ENCODE data around the gene STMND1.
"Not testable (repeated sequence)": the region's sequence is repeated elsewhere in the genome, so short reads cannot be mapped to it uniquely, and the experiment has no call there.

Gene STMND1

GRCh38 chr6:17101422-17102257 lies at the start of gene STMND1:
Gene STMND1, plus strand, starts transcription at chr6:17102050. Its CDS starts 208 bp downstream, at chr6:17102258.
- no peak for DNase-seq (ENCODE audit: low read depth in 4 of 4, low spot score in 1 of 4)

- no peak for DNase-seq (ENCODE audit: low read depth in 4 of 4, low spot score in 1 of 4)
These were observed 47.2 kb upstream of the STMND1 start for GRCh38 chr6:17054647-17055046.

GRCh38 chr6:17057322-17057721 lies 44.5 kb upstream of the STMND1 start:
- DNase-seq (ENCODE audit: low read depth in 4 of 4, low spot score in 1 of 4) = no peak

GRCh38 chr6:17058550-17058949 lies 43.3 kb upstream of the STMND1 start:
- DNase-seq (ENCODE audit: low read depth in 4 of 4, low spot score in 1 of 4) = no peak

GRCh38 chr6:17059022-17059421 lies 42.8 kb upstream of the STMND1 start:
- DNase-seq (ENCODE audit: low read depth in 4 of 4, low spot score in 1 of 4) = no peak

- no peak for DNase-seq (ENCODE audit: low read depth in 4 of 4, low spot score in 1 of 4)
These were observed 42.0 kb upstream of the STMND1 start for GRCh38 chr6:17059850-17060249.

GRCh38 chr6:17061097-17061496 lies 40.8 kb upstream of the STMND1 start:
- no peak for DNase-seq (ENCODE audit: low read depth in 4 of 4, low spot score in 1 of 4)

GRCh38 chr6:17062871-17063440 lies 38.9 kb upstream of the STMND1 start:
- DNase-seq (ENCODE audit: low read depth in 4 of 4, low spot score in 1 of 4) = no peak

- no peak for DNase-seq (ENCODE audit: low read depth in 4 of 4, low spot score in 1 of 4)
These were observed 36.9 kb upstream of the STMND1 start for GRCh38 chr6:17064975-17065374.

GRCh38 chr6:17066610-17067009 lies 35.2 kb upstream of the STMND1 start:
- DNase-seq (ENCODE audit: low read depth in 4 of 4, low spot score in 1 of 4) = no peak

GRCh38 chr6:17068972-17069371 lies 32.9 kb upstream of the STMND1 start:
- not testable (repeated sequence) for DNase-seq (ENCODE audit: low read depth in 4 of 4, low spot score in 1 of 4)

- not testable (repeated sequence) for DNase-seq (ENCODE audit: low read depth in 4 of 4, low spot score in 1 of 4)
These were observed 31.4 kb upstream of the STMND1 start for GRCh38 chr6:17070400-17070799.

GRCh38 chr6:17073596-17073995 lies 28.3 kb upstream of the STMND1 start:
- not testable (repeated sequence) for DNase-seq (ENCODE audit: low read depth in 4 of 4, low spot score in 1 of 4)

- DNase-seq (ENCODE audit: low read depth in 4 of 4, low spot score in 1 of 4) = no peak
These were observed 20.6 kb upstream of the STMND1 start for GRCh38 chr6:17081273-17081672.

- DNase-seq (ENCODE audit: low read depth in 4 of 4, low spot score in 1 of 4) = no peak
These were observed 19.9 kb upstream of the STMND1 start for GRCh38 chr6:17081860-17082508.

- DNase-seq (ENCODE audit: low read depth in 4 of 4, low spot score in 1 of 4) = no peak
These were observed 18.5 kb upstream of the STMND1 start for GRCh38 chr6:17083397-17083796.

GRCh38 chr6:17086469-17086868 lies 15.4 kb upstream of the STMND1 start:
- DNase-seq (ENCODE audit: low read depth in 4 of 4, low spot score in 1 of 4) = no peak

GRCh38 chr6:17088091-17088611 lies 13.7 kb upstream of the STMND1 start:
- no peak for DNase-seq (ENCODE audit: low read depth in 4 of 4, low spot score in 1 of 4)

- no peak for DNase-seq (ENCODE audit: low read depth in 4 of 4, low spot score in 1 of 4)
These were observed 10.7 kb upstream of the STMND1 start for GRCh38 chr6:17091122-17091521.

GRCh38 chr6:17093686-17094085 lies 8.2 kb upstream of the STMND1 start:
- DNase-seq (ENCODE audit: low read depth in 4 of 4, low spot score in 1 of 4) = no peak

GRCh38 chr6:17096096-17096495 lies 5.8 kb upstream of the STMND1 start:
- DNase-seq (ENCODE audit: low read depth in 4 of 4, low spot score in 1 of 4) = no peak

GRCh38 chr6:17096652-17097051 lies 5.2 kb upstream of the STMND1 start:
- DNase-seq (ENCODE audit: low read depth in 4 of 4, low spot score in 1 of 4) = no peak

Data from stimulated activated CD4-positive, alpha-beta T cell treated with anti-CD3 and anti-CD28 coated beads, Interleukin-1b, Interleukin-23, amount 100 ng/mL, for 24 hours (primary cell).